ENCODE results near the gene MLN.

The MLN gene

DNA sequence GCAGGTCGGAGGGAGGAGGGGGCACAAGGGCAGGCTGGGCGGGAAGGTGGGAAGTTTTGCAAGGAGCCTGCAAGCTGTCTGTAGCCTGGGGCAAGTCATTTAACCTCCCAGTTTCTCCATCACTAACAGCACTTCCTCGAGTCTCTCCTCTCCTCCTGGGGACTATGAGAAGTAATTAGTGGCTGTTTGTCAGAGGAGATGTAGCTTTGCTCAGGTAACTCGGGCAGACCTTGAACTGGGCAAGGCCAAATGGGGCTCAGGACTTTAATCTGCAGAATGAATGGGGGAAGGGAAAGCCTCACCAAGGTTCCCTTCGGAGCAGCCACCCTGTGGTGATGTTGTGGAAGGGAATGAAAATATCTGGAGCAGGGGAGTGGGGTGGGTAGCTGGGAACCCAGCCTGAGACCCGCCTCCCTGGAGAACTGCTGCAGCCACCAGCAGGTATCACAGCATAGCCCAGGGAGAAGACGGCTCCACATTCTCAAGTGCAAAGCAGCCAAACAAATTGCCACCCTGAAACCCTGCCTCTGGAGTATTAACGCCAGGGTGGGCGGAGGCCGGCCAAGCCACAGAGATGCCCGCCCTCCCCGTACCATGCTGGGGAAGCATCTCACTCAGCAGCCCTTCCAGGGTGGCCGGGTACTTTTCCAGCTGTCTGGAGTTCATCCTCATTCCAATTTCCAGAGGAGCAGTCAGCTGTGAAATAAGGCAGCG lies 8.7 kb downstream of the MLN start:
- TF ChIP-seq EZH2 (optimal IDR thresholded peaks at IDR 0.05; ENCODE audit: low read depth, low read length), result no peak
- TF ChIP-seq, protein P1, sequence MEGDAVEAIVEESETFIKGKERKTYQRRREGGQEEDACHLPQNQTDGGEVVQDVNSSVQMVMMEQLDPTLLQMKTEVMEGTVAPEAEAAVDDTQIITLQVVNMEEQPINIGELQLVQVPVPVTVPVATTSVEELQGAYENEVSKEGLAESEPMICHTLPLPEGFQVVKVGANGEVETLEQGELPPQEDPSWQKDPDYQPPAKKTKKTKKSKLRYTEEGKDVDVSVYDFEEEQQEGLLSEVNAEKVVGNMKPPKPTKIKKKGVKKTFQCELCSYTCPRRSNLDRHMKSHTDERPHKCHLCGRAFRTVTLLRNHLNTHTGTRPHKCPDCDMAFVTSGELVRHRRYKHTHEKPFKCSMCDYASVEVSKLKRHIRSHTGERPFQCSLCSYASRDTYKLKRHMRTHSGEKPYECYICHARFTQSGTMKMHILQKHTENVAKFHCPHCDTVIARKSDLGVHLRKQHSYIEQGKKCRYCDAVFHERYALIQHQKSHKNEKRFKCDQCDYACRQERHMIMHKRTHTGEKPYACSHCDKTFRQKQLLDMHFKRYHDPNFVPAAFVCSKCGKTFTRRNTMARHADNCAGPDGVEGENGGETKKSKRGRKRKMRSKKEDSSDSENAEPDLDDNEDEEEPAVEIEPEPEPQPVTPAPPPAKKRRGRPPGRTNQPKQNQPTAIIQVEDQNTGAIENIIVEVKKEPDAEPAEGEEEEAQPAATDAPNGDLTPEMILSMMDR (IDR thresholded peaks at IDR 0.05; ENCODE audit: low read length), result no peak
- TF ChIP-seq EZH2phosphoT487 (IDR thresholded peaks at IDR 0.05; ENCODE audit: low read length), result no peak
- no peaks in the 10 kb centered on the region for H4K20me1 ChIP-seq (ENCODE audit: insufficient read depth, low read length)
- no peak overlapping the region for H2AFZ ChIP-seq (ENCODE audit: low read length)
- DNase-seq, result no peak
- no peaks in the 10 kb centered on the region for H3K9me2 ChIP-seq (replicated peaks; ENCODE audit: insufficient read depth, low read length)
- H3K36me3 ChIP-seq (replicated peaks; ENCODE audit: insufficient read depth, low read length), result no peaks in the 10 kb centered on the region
- H3K79me2 ChIP-seq (ENCODE audit: low read length), result no peaks in the 10 kb centered on the region
- H3K9ac ChIP-seq (ENCODE audit: low read length), result no peak overlapping the region
- H3K27me3 ChIP-seq (replicated peaks; ENCODE audit: insufficient read depth, low read length), result peaks cover 54% of the 10 kb centered on the region
- no peaks in the 10 kb centered on the region for H3K9me3 ChIP-seq (replicated peaks; ENCODE audit: insufficient read depth, low read length)
- no peaks in the 10 kb centered on the region for H3F3A ChIP-seq (ENCODE audit: insufficient read depth, low read length)
- no peak overlapping the region for H3K4me3 ChIP-seq (ENCODE audit: low read length)
- no peak overlapping the region for H3K27ac ChIP-seq (ENCODE audit: low read length)
- H3K4me2 ChIP-seq (ENCODE audit: low read depth, low read length), result no peak overlapping the region
- 0 out of 2 replicates have a peak, but pooled peaks cover 3% of the 10 kb centered on the region for H3K4me1 ChIP-seq (ENCODE audit: low read length)

DNA sequence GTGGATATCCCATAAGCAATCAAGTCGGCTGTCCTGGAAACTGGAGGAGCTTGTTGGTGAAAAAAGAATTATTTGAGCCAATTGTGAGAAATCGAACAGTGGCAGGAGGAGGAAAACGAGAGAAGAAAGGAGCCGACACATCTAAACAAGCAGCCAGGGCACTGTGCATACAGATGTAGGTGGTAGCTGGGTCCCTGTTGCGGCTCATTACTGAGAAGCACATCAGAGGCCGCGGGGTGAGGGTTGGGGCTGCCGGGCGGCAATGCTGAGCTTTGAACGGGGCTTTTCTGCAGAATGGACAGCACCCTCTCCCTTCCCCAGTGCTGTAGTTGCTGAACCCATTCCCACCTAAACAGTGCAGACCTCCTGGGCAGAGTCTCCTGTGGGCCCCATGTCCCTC lies 10.8 kb downstream of the MLN start:
- H3K4me2 ChIP-seq (ENCODE audit: low read depth, low read length), result no peak overlapping the region
- H3K36me3 ChIP-seq (replicated peaks; ENCODE audit: insufficient read depth, low read length), result no peaks in the 10 kb centered on the region
- H2AFZ ChIP-seq (ENCODE audit: low read length), result no peak overlapping the region
- TF ChIP-seq EZH2 (optimal IDR thresholded peaks at IDR 0.05; ENCODE audit: low read depth, low read length) (no peak), EZH2phosphoT487 (IDR thresholded peaks at IDR 0.05; ENCODE audit: low read length) (no peak)
- TF ChIP-seq, protein P1 (IDR thresholded peaks at IDR 0.05; ENCODE audit: low read length), result no peak
- no peaks in the 10 kb centered on the region for H3K9me3 ChIP-seq (replicated peaks; ENCODE audit: insufficient read depth, low read length)
- peaks cover 4% of the 10 kb centered on the region for H3K79me2 ChIP-seq (ENCODE audit: low read length)
- H4K20me1 ChIP-seq (ENCODE audit: insufficient read depth, low read length), result no peaks in the 10 kb centered on the region
- no peaks in the 10 kb centered on the region; the same call in 1 of the 2 replicates for H3K9me2 ChIP-seq (replicated peaks; ENCODE audit: insufficient read depth, low read length)
- H3K27me3 ChIP-seq (replicated peaks; ENCODE audit: insufficient read depth, low read length), result peaks cover 51% of the 10 kb centered on the region
- no peak for DNase-seq
- H3F3A ChIP-seq (ENCODE audit: insufficient read depth, low read length), result peaks cover under 1% of the 10 kb centered on the region; the same call in 1 of the 2 replicates
- no peak overlapping the region for H3K4me3 ChIP-seq (ENCODE audit: low read length)
- H3K27ac ChIP-seq (ENCODE audit: low read length), result no peak overlapping the region
- 0 out of 2 replicates have a peak, but pooled peaks cover 5% of the 10 kb centered on the region for H3K4me1 ChIP-seq (ENCODE audit: low read length)
- H3K9ac ChIP-seq (ENCODE audit: low read length), result no peak overlapping the region

DNA sequence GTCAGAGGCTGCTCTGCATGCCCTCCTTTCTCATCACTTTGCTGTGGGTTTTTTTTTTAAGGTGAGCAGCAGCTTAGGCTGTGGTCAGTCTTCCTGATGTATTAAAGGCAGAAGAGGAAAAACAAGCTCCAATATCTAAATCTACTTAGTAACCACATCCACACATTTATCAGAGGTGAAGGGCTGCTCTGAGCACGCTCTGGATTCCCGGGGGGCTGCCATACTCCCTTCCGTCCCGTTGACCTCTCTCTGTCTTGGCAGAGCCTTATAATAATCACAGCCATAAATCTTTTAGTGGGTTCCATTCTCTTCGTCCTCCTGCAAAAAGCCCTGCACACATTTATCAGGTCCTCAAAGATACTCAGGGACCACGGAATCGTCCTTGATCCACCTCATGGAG lies 12.2 kb downstream of the MLN start:
- no peak for TF ChIP-seq EZH2 (optimal IDR thresholded peaks at IDR 0.05; ENCODE audit: low read depth, low read length)
- TF ChIP-seq EZH2phosphoT487 (IDR thresholded peaks at IDR 0.05; ENCODE audit: low read length), result no peak
- TF ChIP-seq, protein P1 (IDR thresholded peaks at IDR 0.05; ENCODE audit: low read length), result no peak
- Histone ChIP-seq H3K79me2 (ENCODE audit: low read length) (peaks cover 17% of the 10 kb centered on the region), H3K9me2 (replicated peaks; ENCODE audit: insufficient read depth, low read length) (no peaks in the 10 kb centered on the region; the same call in 1 of the 2 replicates), H3K4me1 (ENCODE audit: low read length) (peaks cover 17% of the 10 kb centered on the region), H3K27ac (ENCODE audit: low read length) (no peak overlapping the region), H3K27me3 (replicated peaks; ENCODE audit: insufficient read depth, low read length) (peaks cover 42% of the 10 kb centered on the region), H3K4me2 (ENCODE audit: low read depth, low read length) (no peak overlapping the region), H3K4me3 (ENCODE audit: low read length) (no peak overlapping the region), H4K20me1 (ENCODE audit: insufficient read depth, low read length) (no peaks in the 10 kb centered on the region), H3K9me3 (replicated peaks; ENCODE audit: insufficient read depth, low read length) (no peaks in the 10 kb centered on the region), H3K36me3 (replicated peaks; ENCODE audit: insufficient read depth, low read length) (no peaks in the 10 kb centered on the region), H3K9ac (ENCODE audit: low read length) (no peak overlapping the region), H3F3A (ENCODE audit: insufficient read depth, low read length) (peaks cover 5% of the 10 kb centered on the region; the same call in 1 of the 2 replicates), H2AFZ (ENCODE audit: low read length) (no peak overlapping the region)
- no peak for DNase-seq
